Panc1 (cell line): ENCODE results near the gene TBX1.

Experiments used
- CTCF ChIP-seq: fragments of 450-650 bp; IDR thresholded peaks from 2 replicates; pipeline ENCODE4 v1.5.1; 2017; ENCODE audit warnings: mild to moderate bottlenecking
- POLR2AphosphoS5 ChIP-seq: IDR thresholded peaks from 2 replicates; pipeline ENCODE4 v1.6.1; 2012; ENCODE audit warnings: mild to moderate bottlenecking, low read depth, low read length, moderate library complexity

- TF ChIP-seq POLR2AphosphoS5 (no peak), CTCF (no peak)
Observed at GRCh38 chr22:19798003-19798665, 37.6 kb downstream of the TBX1 start.
